HEK293T (cell line): ENCODE results near the gene IGFL3.

Source experiments
- CTCF ChIA-PET: fragments of 350-600 bp; formaldehyde crosslinking; extraction: SDS; loops from one replicate; lab custom pipeline; 2021; ENCODE audit warnings: antibody characterized with exemption, inconsistent platforms; lab: Yijun Ruan, JAX
- POLR2A ChIA-PET: fragments of 350-600 bp; formaldehyde crosslinking; extraction: SDS; loops from one replicate; lab custom pipeline; 2020; ENCODE audit warnings: antibody characterized with exemption, inconsistent platforms; lab: Yijun Ruan, JAX
- DNase-seq: peaks from one replicate; pipeline ENCODE4 v3.0.0; 2012; ENCODE audit warnings: mixed read lengths; ENCODE audit errors: extremely low spot score
- ARNT ChIP-seq: fragments of 450-650 bp; IDR thresholded peaks from 2 replicates; pipeline ENCODE4 v1.6.1; 2017; ENCODE audit warnings: mild to moderate bottlenecking
- BHLHE40 ChIP-seq: fragments of 450-650 bp; IDR thresholded peaks from 2 replicates; pipeline ENCODE4 v1.6.1; 2016; ENCODE audit warnings: mild to moderate bottlenecking, moderate library complexity, borderline replicate concordance
- CTBP1 ChIP-seq: fragments of 450-650 bp; IDR thresholded peaks from 2 replicates; pipeline ENCODE4 v1.6.1; 2016; ENCODE audit warnings: borderline replicate concordance
- ELF4 ChIP-seq: fragments of 450-650 bp; IDR thresholded peaks from 2 replicates; pipeline ENCODE4 v1.6.1; 2017; ENCODE audit warnings: antibody characterized with exemption
- FOXA1 ChIP-seq: fragments of 450-650 bp; IDR thresholded peaks from 2 replicates; pipeline ENCODE4 v1.6.1; 2016; ENCODE audit warnings: mild to moderate bottlenecking
- FOXK2 ChIP-seq: fragments of 450-650 bp; IDR thresholded peaks from 2 replicates; pipeline ENCODE4 v1.6.1; 2016; ENCODE audit warnings: mild to moderate bottlenecking
- FOXM1 ChIP-seq: fragments of 450-650 bp; IDR thresholded peaks from 2 replicates; pipeline ENCODE4 v1.6.1; 2017; ENCODE audit warnings: mild to moderate bottlenecking, borderline replicate concordance
- HDGF ChIP-seq: fragments of 450-650 bp; IDR thresholded peaks from 2 replicates; pipeline ENCODE4 v1.6.1; 2017; ENCODE audit warnings: antibody characterized with exemption, borderline replicate concordance
- L3MBTL2 ChIP-seq: fragments of 450-650 bp; conservative IDR thresholded peaks from 2 replicates; pipeline ENCODE4 v1.6.1; 2016; ENCODE audit warnings: mild to moderate bottlenecking
- LEF1 ChIP-seq: fragments of 450-650 bp; IDR thresholded peaks from 2 replicates; pipeline ENCODE4 v1.6.1; 2017; ENCODE audit warnings: mild to moderate bottlenecking, borderline replicate concordance
- NFRKB ChIP-seq: fragments of 450-650 bp; IDR thresholded peaks from 2 replicates; pipeline ENCODE4 v1.6.1; 2016; ENCODE audit warnings: mild to moderate bottlenecking, moderate library complexity
- SP1 ChIP-seq: fragments of 450-650 bp; IDR thresholded peaks from 2 replicates; pipeline ENCODE4 v1.6.1; 2017
- SUZ12 ChIP-seq: fragments of 450-650 bp; IDR thresholded peaks from 2 replicates; pipeline ENCODE4 v1.6.1; 2016; ENCODE audit warnings: mild to moderate bottlenecking
- TARDBP ChIP-seq: fragments of 450-650 bp; IDR thresholded peaks from 2 replicates; pipeline ENCODE4 v1.6.1; 2016
- ZNF384 ChIP-seq: fragments of 450-650 bp; IDR thresholded peaks from 2 replicates; pipeline ENCODE4 v1.6.1; 2016
- TF ChIP-seq, protein P1 (sequence below): fragments of 450-650 bp; IDR thresholded peaks from 2 replicates; pipeline ENCODE4 v1.6.1; 2016

The IGFL3 gene

DNA sequence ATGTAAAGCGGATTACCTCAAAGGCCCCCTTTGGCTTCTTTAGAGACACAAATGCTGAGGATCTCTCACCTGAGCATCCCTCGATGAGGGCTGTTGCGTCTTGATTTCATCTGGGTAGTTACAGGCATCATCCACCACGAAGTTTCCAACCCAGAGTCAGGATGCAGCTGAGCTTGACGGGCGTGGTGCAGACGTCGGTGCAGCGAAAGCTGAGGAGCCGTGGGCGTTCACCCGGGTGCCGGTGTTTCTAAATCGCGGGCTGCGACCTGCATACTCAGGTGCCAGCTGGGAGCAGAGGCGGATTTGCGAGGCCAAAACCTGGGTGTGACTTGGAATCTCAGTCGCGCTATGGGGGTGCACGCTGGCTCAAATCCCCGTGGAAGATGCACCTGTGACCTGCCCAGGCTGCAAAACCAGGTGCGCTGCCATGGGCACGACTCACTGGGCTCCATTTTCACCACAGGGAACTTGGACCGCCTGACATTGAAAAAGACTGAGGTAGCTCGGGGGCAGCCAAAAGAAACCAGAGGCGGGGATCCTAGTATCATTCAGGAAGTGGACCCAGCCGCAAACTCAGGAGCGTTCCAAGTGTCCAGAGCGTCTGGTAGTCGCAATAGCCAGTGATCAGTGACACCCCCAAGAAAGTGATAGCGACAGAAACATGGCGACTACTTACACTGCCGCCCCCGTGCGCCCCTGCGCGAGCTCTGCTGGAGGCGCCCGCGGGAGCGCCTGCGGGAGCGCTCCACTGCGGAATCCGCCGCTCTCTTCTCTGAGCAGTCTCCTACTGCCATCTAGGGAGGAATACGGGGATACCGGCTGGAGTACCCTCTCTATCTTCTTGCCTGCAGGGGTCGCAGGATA, 47.3 kb downstream of the IGFL3 start:
- ChIA-PET POLR2A (interaction anchor here (1.1 to 1.5 kb wide), 4 partner anchors 36 to 163 kb away, joined by 3 to 10 read pairs (median 4); partner anchors contain the start of gene IGFL4), CTCF (interaction anchor here (0.6 to 8.0 kb wide), 23 partner anchors 9 to 360 kb away, joined by 3 to 93 read pairs (median 4); partner anchors contain the start of genes CCDC61 and IGFL4)
- peak; percentile 90 for DNase-seq

DNA sequence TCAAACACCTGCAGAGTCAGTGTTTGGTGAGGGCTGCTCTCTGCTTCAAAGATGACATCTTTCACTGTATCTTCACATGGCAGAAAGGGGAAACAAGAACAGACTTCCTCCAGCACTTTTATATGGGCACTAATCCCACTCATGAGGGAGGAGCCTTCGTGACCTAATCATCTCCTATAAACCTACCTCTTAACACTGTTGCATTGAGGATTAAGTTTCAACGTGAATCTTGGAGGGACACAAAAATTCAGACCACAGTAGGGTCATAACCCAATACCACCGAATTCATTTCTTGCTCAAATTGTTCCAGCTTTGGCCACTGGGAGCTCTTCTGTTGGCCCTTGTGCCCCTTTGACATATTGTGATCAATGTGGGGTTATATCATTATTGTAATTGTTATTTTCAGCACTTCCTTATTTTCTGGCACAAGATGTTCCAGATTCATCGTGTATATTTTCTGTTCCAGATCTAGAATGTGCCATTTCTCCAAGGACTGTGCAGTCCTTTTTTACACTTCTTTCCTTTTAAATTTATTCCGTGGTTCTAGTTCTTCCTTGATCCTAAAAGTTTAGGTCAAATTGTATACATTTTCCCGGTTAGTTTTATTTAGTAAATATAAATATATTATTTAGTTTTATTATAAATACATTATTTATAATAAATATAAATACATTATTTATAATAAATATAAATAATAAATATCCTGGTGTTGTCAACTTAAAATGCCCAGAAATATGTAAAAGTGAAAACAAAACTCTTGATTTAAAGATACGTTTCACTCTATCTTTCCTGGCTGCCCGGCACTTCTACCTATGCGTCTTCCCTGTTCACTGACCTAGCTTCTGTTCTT, 48.2 kb downstream of the IGFL3 start:
- POLR2A ChIA-PET = interaction anchor here (1.1 to 1.5 kb wide), 4 partner anchors 35 to 162 kb away, joined by 3 to 10 read pairs (median 4); partner anchors contain the start of gene IGFL4
- DNase-seq = no peak
- TF ChIP-seq FOXM1 (no peak), TARDBP (no peak), FOXA1 (no peak), SUZ12 (no peak), LEF1 (no peak), NFRKB (no peak), L3MBTL2 (no peak), BHLHE40 (no peak), ELF4 (no peak), HDGF (no peak), CTBP1 (no peak), FOXK2 (no peak), ARNT (no peak), SP1 (no peak), ZNF384 (no peak)
- TF ChIP-seq, protein P1, sequence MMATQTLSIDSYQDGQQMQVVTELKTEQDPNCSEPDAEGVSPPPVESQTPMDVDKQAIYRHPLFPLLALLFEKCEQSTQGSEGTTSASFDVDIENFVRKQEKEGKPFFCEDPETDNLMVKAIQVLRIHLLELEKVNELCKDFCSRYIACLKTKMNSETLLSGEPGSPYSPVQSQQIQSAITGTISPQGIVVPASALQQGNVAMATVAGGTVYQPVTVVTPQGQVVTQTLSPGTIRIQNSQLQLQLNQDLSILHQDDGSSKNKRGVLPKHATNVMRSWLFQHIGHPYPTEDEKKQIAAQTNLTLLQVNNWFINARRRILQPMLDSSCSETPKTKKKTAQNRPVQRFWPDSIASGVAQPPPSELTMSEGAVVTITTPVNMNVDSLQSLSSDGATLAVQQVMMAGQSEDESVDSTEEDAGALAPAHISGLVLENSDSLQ = no peak
- CTCF ChIA-PET = interaction anchor here (1.0 to 8.0 kb wide), 7 partner anchors 34 to 187 kb away, joined by 3 to 93 read pairs (median 7); partner anchors contain the start of gene IGFL4

More for the DNA sequence above, 47.3 kb downstream of the IGFL3 start:
- TF ChIP-seq NFRKB (no peak), SUZ12 (no peak), FOXK2 (no peak), FOXA1 (no peak), ELF4 (0 out of 2 replicates have a peak, but pooled peaks have one; percentile 16), FOXM1 (no peak), CTBP1 (peak; percentile 61; the same call in 1 of the 2 replicates), HDGF (no peak), L3MBTL2 (no peak), SP1 (no peak), TARDBP (no peak), BHLHE40 (no peak), ARNT (no peak), ZNF384 (no peak), LEF1 (no peak)
- TF ChIP-seq, protein P1 = no peak

DNA sequence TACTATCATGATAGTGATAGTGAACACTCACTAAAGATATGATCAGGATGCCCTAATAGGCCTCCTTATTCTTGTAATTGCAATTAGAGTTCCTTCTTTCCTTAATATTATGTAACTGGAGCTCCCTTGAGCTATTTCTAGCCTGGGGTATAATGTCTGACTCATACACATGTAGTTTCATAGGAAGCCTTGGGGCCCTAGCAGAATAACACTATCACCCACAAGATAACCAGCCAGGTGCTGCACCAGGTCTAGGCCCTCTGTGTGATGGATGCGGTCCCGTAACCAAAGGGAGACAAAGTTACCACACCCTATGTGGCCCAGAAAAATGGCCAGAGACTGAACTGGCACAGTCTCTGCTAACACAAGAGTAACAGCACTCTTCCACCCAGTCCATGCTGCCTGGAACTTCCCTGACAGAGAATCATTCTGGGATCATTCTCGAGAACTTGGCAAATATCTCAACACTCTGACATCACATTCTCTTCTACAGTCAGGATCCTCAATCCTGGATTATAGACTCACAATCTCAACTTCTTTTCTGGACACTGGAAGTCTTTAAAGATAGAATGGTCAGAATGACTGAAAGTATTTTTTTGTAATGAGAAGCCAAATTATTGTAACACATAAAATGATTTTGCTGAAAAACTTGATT, 51.1 kb downstream of the IGFL3 start:
- DNase-seq = no peak
- POLR2A ChIA-PET = no interaction called here
- CTCF ChIA-PET = interaction anchor here (0.7 to 1.3 kb wide), 2 partner anchors 45 to 325 kb away, joined by 3 to 6 read pairs; no protein-coding TSS in a partner anchor
- TF ChIP-seq FOXA1 (no peak), ELF4 (no peak), FOXK2 (no peak), HDGF (no peak), LEF1 (no peak), TARDBP (no peak), L3MBTL2 (no peak), BHLHE40 (no peak), SUZ12 (no peak), ARNT (no peak), FOXM1 (no peak), CTBP1 (no peak), NFRKB (no peak), SP1 (no peak), ZNF384 (no peak)
- TF ChIP-seq, protein P1 = no peak
